HG02571 (cell line): Measurements from ENCODE around the gene LRP1B.
"Not testable (repeated sequence)": the region's sequence is repeated elsewhere in the genome, so short reads cannot be mapped to it uniquely, and the experiment has no call there.

Experiments used
- ATAC-seq: cut with Tn5 transposase; IDR thresholded peaks from one replicate; pipeline ENCODE4 v1.9.1; 2021; ENCODE audit warnings: mild to moderate bottlenecking, moderate library complexity; ENCODE audit not compliant: unreplicated experiment

LRP1B gene

DNA sequence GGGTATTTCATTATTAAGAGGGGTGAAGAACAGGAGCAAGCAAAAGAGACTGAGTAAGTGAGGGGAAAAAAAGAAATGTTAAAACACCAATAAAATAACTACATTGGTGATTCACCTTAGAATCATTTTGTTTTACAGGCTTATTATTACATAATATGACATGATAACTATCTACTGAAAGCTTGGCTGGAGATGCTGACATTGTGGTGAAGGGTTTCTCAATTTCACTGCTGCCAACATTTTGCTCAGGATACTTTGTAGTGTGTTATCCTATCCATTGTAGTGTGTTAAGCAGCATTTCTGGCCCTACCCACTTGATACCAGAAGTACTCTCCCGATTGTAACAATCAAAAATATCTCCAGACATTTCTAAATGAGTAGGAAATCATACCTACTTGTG is 1786.0 kb downstream of the LRP1B start:
- ATAC-seq, result no peak

DNA sequence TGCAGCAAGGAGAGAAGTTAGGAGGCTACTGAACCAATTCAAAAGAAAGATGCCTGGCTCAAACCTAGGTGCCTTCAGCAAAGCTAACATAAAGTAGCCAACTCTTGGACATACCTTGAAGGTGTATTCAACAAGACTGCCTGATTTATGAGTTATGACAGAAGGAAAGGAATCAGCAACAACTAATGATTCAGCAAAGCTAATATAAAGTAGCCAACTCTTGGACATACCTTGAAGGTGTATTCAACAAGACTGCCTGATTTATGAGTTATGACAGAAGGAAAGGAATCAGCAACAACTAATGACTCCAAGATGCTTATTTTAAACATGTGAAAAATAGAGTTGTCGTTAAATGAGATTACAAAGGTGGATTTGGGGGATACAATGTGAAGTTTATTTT is 1786.5 kb downstream of the LRP1B start:
- not testable (repeated sequence) for ATAC-seq

DNA sequence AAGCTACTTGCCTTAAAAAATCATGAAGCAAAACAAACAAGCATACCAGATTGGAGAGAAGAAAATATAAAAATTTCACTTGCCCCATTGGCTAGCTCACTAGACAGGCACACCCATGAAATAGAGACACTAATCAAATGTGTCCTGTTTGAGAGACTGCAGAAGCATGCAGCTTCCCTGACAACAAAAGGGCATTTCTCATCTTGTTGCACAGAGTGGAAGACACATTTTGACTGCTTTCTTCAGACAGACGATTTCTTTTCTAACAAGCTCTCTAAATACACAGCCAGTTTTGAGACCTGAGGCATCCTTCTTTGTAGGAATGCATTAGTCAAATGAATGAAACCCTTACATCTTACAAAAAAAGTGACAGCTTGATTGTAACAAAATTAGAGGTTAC is 1792.0 kb downstream of the LRP1B start:
- ATAC-seq, result no peak

DNA sequence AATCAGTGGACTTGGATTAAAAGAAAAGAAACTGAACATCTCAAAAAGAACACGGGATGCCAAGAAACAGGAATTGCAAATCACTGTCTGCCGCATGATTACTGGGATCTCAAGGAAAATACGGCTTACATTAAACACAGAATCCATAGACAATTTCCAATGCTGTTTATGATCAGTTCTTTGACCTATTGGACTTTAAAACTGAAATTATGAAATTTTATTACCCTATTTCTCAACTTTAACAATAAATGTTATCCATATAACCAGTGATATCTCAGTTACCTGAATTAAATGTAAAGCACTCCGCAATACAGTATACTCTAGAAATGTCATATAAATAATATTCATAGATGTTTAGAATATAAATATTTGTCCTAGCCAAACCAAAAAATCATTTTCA is 1793.8 kb downstream of the LRP1B start:
- no peak for ATAC-seq

DNA sequence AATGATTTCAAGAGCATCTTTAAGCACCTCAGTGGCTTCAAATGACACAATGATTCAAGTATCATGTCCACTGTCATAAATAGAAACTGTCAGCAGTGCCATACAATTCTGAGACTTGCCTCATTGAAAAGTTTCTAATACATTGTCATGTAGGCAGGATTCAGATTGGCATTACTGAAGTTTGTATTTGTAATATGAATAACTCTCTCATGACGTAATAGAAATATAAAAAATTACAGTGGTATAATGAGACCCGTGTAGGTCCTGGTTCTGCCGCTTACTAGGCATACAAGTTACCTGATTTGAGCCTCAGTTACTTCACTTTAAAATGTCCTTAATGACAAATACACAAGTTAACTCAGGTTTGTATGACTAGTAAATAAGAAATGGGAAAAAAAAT is 1814.5 kb downstream of the LRP1B start:
- no peak for ATAC-seq

DNA sequence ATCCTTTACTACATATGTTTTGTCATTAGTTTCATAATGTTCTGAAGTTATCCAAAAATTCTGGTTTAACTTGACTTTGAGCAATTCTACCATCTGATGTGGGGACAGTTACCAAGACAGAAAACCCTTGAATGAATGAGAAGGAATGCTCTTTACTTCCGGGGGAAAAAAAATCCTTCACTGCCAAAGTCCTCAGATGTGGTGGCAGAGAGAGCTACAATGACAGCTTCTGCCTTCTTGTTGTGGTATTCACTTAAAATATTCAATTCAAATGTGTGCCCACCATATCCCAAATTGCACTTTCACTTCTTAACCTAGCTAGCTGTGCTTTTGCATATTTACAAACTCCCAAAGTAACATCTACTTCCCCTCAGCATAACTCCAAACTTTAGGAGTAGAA is 1818.9 kb downstream of the LRP1B start:
- ATAC-seq, result no peak

DNA sequence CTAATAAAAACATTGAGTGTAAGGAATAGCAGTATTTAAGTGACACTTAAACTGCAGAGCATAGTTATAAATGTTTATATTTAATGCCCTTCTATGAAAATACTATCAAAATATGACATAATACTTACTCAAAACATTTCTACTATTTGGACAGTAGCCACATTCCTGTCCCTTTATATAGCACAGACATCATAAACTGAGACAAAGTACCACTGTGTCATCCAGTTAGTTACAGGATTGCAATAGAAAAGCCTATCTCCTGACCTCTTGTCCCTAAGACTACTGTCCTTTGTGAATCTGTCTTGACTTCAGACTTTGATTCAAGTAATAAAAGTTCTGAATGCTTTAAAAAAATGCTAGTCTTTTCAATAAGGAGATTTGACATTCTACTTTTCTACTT is 1822.1 kb downstream of the LRP1B start:
- no peak for ATAC-seq

DNA sequence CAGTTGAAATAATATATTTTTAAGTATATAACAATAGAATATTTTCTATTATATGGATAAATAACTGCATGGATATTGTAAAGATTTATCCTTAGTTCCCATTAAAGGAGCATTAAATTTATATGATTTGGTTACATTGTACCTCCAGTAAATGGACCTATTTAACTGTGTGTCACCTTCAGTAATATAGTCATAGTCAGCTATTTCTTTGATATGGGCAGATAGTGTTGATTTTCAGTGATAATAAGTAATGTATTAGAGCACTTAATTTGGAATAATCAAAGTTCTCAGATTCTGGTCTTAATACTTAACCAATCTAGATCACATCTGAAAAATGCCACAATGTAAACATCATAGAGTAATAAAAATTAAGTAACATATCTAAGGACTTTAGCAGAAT is 1823.3 kb downstream of the LRP1B start:
- no peak for ATAC-seq

DNA sequence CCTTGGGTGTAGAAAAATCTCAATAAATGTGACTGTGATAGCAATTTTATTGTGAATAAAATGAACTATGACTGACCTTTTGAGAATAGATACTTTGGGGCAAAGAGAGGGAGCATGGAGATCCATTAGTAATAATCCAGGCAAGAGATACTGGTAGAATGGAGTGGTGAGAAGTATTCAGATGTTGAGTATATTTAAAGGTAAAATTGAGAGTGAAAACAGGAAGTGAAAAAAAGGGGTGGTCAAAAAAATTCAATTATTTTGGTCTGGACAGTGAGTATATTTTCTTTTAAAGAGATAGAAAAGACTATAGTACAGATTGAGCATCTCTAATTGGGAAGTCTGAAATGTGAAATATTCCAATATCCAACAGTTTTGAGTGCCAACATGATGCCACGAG is 1835.0 kb downstream of the LRP1B start:
- ATAC-seq, result no peak

DNA sequence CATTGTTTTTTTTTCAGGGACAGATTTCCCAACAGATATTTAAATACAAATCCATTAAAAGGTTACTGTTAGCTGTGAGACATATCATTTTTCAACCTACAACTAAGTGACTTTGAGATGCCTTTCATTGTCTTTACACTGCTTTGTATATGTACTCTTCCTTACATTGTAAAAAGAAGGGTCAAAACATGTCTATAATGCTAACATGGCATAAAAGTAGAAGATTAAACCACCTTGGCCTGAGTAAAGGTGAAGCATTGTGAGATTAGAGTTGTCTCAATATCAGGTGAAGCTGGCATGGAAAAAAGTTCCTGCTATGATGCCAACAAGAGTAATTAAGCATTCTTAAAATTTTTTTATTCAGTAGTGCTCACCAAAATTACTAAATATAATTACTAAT is 1842.1 kb downstream of the LRP1B start:
- no peak for ATAC-seq

DNA sequence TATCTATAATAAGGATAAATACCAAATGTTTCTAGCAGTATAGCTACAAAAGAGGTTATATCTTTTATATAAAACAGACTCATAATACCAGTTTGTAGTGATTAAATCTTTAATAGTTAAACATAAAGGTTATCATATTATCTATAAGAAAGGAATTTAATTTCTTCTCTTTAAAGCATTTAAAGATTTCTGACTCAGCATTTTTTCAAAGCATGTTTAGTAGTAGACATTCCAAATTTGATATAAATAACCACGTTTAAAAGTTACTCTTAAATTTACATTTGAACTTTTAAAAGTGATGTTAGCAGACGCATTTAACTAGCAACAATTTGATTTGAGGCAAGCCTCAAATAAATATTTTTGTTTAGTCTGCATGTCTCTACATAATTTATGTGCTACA is 1842.6 kb downstream of the LRP1B start:
- ATAC-seq, result no peak

DNA sequence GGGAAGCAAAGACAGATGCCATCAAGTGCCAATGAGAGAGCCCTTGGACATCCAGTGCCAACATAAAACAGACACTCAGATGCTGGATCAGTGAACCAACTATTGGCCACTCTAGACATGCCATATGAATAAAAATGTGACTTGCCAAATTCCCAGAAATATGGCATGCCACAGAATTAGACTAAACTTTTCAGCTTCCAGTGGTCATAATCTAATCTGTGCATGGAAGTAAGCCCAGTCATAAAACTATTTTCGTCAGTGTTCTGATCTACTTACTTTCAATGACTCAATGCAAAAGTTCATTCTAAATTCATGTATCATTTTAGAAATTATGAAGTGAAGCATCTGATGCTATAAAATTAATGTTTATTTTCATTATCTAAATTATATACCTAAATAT is 1844.4 kb downstream of the LRP1B start:
- ATAC-seq, result no peak

DNA sequence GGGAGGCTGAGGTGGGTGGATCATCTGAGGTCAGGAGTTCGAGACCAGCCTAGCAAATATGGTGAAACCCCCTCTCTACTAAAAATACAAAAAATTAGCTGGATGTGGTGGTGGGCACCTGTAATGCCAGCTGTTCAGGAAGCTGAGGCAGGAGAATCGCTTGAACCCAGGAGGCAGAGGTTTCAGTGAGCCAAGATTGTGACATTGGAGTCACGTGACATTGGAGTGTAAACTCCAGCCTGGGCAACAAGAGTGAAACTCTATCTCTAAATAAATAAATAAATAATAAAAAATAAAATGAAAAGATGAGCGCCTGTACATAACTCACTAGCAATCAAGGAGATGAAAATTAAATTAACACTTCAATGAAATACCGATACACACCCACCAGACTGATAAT is 1853.5 kb downstream of the LRP1B start:
- not testable (repeated sequence) for ATAC-seq

DNA sequence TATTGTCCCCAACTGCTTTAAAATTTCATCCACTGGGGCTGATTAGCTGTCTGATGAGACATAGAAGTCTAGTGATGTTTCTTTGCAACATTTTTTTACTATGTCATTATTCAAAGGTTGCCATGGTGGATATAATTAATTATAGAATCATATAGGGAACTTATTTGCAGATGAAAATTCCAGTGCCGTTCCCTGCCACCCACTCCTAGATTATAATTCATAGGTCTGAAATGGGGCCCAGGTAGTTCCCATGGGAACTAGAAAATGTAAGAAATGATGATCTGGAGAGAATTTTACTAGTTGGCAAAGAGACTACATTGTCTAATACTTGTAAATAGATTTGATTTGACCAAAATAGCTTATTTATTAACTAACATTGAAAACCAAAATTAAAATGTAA is 1854.2 kb downstream of the LRP1B start:
- ATAC-seq, result no peak

DNA sequence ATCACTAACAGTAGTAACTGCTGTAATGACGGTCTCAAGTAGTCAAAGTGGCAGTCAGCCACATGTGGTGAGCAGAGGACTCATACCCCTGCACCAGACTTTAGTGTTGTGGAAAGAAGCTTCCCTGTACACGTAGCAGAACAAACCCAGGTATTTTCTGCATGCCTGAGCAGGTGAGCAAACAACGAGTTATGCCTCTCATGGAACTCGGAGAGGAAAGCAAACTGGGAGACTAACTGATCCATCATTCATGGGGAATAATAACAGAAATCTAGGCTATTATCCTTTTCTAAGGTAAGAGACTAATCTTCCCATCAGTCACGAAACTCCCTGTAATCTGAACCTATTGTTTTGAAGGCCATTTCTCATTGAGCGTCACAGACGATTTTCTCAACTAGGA is 1855.4 kb downstream of the LRP1B start:
- ATAC-seq, result no peak

DNA sequence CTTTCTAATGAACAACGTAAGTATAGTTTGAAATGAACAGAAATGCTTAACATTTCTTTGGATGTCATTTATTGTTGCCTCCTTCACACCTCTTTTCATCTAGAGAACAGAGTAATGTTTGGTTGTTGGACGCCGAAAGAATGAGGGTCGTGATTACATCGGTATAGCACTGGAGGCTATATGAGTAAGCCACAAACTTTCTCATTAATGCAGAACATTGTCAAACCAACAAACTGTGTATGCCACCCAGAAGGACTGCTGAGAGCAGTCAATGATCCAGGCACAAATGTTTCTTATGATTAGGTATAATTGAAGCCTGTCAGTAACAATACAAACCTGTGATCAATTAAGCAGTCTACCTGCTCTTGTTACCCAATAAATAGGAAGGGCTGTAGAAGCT is 1855.9 kb downstream of the LRP1B start:
- ATAC-seq, result no peak

DNA sequence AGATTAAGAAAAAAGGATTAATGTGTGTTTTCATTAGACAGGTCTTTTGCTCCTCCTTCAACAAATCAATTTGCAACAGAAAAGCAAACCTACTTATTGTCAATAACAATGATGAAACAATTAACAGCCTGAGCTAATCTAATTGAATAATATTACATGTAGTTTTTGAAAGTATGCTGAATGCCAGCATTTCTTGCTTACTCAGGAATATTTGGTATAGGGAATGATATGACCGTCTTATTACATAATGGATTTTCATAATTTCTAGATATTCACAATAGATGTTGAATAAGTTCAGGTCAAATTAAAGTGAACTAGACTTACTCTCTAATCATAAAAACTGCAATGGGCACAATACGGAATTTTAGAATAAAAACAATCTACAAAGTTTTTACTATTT is 1856.9 kb downstream of the LRP1B start:
- ATAC-seq, result no peak

DNA sequence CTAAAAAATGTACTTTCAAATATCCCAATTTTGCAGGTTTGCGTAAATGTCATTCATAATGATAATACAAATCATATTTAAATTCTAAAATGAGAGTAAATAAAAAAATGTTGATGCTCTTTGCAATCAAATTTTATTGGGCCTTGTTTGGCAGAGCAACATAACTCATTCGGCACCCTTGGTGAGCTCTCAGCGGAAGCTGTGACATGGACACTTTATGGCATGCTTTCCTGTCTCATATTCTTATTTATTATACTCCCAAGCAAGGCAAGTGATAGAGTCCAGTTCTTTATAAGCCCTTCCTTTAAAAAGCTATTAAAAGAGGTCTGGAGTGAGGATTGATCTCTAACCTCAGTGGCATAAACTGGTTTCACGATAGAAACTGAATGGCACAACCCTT is 1857.4 kb downstream of the LRP1B start:
- ATAC-seq, result no peak

DNA sequence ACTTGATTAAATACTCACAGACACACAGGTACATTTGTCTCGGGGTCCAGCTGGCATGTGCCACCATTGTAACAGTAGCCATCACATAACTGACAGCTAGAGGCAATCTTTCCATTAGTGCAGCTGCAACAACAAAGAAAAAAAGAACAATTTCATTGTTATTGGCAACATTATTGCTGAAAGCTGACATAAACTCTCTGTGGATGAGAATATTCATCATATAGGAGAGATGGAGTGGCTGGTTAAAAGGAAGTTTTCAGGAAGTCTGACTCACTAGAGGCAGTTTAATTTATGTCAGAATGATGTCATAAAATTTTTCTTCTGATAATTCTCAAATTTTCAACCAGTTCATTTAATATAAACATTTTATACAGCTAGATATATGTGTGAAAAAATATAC is 1860.6 kb downstream of the LRP1B start:
- no peak for ATAC-seq

DNA sequence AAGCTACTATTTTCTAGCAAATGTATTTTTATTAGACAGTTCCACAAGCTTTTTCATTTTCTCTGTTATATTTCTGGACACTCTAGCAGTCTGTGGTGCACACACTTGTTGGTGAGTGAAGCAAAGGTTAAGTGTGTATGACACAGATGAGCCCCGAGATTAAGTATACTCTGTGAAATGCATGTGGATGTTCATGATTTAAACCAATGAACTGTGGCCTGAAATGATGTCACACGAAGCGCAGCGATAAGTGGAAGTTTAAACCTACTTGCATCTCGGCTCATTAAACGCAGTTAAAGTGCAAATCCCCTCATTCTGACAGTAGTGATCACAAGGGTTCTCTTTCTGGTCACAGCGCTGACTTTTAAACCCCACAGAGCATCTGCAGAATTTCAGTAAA is 1861.8 kb downstream of the LRP1B start:
- ATAC-seq, result no peak

DNA sequence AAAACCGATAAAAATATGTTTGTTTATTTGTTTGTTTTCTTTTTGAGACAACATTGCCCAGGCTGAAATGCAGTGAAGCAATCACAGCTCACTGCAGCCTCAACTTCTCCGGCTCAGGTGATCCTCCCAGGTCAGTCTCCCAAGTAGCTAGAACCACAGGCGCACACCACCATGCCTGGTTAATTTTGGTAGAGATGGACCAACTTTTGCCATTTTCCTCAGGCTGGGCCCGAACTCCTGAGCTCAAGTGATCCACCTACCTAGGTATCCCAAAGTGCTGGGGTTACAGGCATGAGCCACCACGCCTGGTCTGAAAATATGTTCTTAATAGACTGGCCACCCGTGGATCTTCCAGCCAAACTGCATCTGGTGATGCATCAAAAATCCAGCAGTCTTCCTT is 1867.9 kb downstream of the LRP1B start:
- no peak for ATAC-seq

DNA sequence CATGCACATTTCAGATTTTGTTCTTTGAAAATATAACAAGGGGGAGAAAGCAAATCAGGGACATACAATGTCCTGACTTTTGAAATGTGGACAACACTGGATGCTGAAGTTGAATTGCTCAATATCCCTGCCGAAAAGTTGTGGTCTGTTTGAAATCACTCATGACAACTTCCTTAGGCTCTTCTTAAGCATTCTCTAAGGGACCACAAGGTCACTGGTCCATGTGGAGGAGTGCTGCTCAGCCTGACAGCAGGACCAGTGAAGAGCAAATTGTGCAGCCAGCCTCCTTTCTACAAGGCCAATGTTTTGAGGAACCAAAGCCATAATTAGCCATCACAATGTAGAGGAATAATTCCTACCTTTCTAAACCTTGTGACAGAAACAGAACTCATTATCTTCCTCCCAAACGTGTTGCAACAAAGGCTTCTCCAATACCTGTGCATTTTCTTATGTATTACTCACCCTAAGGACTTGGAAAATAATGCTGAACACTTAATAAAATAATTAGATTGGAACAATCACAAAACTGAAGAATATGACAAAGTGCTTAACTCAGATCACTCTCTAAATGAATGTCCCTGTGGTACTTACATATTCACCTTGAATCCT is 1873.0 kb downstream of the LRP1B start:
- no peak for ATAC-seq

DNA sequence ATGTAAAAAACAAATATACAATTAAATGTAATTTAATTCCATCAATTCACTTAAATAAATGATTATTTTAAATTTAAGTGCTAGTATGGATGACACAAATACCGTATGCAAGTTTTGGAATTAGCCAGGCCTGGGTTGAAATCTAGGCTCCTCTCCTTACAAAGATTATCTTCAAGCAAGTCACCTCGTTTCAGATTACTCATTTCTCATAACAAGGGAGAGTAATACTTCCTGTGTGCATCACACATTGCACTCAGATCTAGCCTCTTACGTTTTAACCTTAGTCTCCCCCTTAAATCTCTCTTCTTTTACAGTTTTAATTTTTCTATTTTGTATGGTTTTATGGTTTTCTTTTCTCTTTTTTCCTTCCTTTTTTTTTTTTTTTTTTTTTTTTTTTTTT is 1874.7 kb downstream of the LRP1B start:
- no peak for ATAC-seq

DNA sequence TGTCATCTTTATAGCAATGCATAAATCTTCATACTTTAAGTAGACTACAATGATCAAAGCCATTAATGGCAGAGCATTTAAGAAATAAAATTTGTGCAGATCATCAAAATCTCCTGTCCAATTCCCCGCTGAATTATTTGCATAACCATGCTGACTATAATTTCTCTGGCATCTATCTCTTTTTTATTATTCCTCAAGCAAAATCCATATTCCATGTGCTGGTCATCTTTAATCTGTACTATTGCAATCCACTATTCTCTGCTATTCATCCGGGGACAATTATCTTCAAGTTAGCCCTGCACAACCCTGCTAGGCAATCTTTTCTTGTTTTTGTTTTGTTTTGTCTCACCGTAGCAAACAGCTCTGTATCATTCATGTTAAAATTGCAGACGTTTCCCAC is 1881.0 kb downstream of the LRP1B start:
- no peak for ATAC-seq
